ELR (cell line): ENCODE measurements around the gene ADPGK.
"Not testable (repeated sequence)": the region's sequence is repeated elsewhere in the genome, so short reads cannot be mapped to it uniquely, and the experiment has no call there.

Experiments used
- DNase-seq: peaks from one replicate; pipeline ENCODE4 v3.0.0-alpha.2; 2015; ENCODE audit warnings: low read depth

Gene ADPGK

DNA sequence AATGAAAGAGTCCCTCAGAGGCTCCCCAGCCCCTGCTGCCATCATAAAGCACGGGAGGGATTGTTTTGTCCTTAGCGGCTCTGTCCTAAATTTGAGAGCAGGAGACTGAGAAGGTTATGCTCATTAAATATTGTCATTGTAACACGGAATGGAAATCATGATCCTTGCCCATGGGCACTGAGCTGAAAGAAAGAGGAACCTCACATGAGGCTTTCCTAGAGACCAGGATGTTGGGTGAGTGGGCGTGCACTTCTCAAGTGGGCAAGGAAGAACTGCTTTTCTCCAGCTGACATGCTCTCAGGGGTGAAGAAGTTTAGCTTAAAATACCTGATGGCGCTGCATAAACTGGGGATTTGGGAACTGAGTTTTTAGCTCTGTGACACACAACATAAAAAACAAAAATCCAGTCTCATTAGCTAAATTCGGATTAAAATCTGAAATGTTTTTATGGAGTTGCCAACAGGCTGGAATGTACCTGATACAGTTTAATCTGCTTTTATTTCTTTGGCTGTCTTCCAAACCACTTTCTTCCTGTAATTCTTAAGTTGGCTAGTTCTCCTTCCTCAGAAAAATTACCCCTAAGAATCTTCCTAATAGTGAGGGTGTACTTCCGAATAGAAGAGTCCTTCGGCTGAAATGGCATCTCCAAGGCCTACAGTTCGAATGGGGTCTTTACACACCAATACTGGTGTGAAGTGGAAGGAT, 31.7 kb downstream of the ADPGK start:
- DNase-seq, result no peak

DNA sequence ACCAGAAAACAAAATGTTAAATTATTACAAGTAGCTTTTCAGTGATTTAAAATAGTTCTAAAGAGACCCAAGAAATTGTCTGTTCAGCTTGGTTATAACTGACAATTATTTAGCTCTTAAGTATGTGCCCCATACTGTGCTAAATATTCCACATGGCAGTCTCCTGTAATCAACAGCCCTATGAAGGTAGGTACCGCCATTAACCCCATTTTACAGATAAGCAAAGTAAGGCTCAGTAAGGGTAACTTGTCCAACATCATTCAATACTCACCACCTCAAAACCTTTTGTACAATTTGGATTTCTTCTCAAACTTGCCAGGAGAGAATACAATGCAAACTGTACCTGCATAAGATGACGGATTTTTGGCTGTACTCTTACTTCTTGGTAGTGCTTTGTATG, 33.9 kb downstream of the ADPGK start:
- no peak for DNase-seq

DNA sequence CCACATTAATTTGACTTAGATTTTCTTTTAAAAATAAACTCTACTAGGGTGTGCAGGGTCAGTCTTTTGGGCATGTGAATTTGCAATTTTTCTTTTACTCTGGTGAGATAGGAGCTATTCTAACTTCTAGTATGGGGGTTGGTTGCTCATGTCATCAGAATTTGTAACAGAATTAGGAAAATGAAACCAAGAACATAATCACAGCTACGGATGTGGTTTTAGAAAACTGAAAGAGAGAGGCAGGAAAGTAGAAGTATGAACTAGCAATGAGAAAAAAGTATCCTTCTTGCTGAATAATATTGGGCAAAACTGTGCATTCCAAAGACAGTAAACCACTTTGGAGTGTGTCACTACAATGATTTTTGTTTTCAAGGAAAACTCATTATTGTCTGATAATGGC, 43.3 kb downstream of the ADPGK start:
- DNase-seq, result no peak

DNA sequence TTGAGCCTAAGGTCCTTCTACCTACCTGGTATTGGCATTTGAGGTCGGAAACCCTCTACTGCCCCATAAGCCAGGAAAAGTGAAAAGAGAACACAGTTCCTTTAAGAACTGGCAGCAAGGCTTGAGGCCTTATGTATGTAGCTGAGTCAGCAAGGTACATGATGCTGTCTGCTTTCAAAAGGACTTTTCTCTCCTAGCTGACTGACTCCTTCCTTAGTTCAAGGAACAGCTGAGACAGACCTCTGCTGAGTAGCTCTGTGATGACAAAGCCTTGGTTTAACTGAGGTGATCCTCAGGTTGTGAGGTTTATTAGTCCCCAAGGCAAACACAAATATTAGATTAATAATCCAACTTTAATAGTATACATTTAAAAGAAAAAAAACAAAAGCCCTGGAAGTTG, 45.8 kb downstream of the ADPGK start:
- DNase-seq, result no peak

DNA sequence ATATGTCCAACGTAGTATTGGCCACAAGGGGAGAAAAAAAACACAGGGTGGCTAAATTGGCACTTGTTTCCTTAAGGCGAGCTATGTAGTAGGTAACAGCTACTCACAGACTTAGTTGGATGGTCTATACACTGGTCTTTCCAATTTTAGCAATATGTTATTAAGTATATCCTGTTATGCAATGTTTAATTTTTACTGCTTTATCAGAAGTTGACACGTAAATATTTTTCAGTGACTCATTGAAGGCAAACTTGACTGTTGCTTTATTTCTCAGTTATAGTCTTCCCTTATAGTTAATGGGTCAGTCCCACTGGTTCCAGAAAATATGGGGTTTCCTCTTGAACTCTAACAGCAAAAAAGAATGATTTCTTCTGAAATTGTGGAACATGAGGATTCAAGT, 46.5 kb downstream of the ADPGK start:
- DNase-seq, result no peak

DNA sequence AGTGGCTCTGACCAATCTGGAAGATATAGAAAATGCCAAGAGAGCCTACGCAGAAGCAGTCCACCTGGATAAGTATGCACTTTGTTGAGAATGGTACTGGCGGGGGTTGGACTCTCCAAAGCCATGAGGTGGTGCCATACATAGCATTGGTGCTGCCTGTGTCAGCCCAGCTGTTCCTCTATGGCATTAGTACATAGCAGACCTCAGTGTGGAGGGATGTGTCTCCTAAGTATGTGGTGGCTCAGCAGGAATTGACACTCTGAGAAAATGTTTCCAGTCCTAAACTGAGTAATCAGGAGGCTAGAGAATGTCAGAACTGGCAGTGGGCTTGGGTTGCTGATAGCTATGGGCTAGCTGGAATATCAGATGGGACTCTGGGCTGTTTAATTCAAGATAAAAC, 48.4 kb downstream of the ADPGK start:
- no peak for DNase-seq

DNA sequence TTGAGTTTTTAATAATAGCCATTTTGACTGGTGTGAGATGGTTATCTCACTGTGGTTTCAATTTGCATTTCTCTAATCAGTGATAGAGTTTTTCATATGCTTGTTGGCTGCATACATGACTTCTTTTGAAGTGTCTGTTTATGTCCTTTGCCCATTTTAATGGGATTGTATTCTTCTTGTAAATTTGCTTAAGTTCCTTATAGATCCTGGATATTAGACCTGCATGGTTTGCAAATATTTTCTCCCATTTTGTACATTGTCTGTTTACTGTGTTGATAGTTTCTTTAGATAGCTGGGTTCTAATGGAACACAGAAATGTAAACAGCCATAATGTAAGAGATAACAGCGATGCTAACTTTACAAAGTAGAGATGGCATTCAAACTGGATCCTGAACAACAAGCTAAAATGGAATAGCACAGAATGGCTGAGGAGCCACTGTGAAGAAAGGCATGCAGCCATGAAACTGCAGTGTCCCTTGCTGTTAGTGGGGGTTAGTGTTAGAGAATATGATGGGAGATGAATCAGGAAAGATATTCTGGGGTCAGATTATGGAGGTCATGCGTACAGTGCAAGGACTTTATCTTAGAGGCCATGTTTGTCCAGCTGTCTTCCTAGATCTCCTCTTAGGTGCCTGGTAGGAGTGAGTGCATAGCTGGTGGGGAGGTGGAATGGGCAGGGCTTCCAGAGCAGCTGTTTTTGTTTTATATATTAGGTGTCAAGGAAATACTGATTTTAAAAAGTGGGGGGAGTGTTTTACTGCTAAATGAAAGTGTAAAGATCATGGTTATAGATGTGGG, 49.4 kb downstream of the ADPGK start:
- DNase-seq, result no peak

DNA sequence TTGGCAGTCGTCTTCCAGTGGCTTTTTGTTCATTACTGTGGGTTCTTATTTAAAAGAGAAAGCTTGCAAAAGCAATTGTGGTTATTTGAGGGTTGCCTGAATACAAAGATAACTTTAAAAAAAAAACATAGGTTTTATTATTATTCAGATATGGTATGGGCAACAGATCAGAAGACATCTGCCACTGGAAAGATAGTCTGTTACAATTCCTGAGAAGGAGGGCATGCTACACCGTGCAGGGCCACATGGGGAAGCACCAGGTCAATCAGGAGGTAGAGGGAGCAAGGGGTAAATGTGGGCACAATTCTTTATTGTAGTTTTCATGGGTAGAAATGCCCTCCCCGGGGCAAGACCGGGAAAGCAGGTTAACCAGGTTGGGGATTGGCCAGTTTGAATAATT, 51.0 kb downstream of the ADPGK start:
- no peak for DNase-seq

DNA sequence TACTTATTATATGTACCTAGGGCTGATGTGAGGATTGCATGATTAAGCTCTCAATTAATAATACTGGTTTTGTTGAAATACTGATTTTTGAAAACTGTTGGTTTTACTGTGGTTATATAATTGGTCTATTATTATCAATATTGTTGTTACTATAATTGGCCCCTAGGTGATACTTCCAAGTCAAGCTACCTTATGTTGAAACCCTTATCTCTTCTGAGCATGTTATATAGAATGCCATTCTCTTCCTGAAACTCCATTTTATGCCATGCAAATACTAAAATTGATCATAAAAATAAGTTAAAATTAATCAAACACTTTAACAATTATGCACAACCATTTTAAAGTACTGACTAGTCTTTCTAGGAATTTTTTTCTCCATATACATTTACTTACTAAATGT, 51.5 kb downstream of the ADPGK start:
- no peak for DNase-seq

DNA sequence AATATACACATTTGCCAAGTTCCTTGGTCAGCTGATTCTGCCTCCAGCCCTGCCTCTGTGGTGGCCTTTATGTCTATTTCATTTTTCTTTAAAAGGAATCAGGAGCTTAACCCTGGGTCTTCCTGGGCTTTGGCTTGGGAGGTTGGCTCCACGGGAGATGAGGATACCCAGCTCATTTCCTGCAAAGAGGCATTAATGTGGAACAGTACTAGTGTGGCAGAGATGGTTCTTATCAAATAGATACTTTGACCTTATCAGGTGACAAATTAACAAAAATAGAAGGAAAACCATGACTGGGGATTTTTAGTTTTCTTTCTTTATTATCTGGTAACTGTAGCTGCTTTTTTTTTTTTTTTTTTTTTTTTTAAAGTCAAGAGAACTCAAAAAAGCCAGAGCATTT, 54.7 kb downstream of the ADPGK start:
- DNase-seq, result no peak

DNA sequence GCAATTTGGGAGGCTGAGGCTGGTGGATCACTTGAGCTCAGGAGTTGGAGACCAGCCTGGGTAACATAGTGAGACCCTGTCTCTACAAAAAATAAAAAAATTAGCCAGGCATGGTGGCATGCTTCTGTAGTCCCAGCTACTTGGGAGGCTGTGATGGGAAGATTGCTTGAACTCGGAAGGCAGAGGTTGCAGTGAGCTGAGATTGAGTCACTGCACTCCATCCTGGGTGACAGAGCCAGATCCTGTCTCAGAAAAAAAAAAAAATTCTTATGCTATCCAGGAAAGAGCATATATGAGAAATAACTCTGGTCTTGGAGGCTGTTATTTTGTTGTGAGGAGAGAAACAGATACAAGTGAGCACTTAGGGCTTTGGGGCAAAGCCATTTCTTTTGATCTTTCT, 55.3 kb downstream of the ADPGK start:
- peak; percentile 61 for DNase-seq

DNA sequence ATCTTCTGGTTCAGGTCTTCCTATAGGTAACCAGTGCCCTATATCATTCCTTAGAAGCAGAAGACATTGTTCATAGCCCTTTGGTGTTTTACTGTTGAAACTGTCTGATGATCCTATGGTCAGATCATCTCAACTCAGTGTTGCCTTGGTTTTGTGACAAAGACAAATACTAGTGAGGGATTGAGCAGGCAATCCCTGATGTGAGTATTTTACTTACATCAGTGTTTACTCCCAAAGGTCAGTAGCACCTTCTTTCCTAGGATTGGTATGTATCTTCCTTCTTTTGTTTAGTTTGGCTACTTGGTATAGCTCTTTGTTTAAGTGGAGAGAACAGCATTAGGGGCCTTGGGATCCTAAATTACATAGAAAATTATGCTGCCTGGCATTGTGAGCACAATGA, 56.4 kb downstream of the ADPGK start:
- no peak for DNase-seq

DNA sequence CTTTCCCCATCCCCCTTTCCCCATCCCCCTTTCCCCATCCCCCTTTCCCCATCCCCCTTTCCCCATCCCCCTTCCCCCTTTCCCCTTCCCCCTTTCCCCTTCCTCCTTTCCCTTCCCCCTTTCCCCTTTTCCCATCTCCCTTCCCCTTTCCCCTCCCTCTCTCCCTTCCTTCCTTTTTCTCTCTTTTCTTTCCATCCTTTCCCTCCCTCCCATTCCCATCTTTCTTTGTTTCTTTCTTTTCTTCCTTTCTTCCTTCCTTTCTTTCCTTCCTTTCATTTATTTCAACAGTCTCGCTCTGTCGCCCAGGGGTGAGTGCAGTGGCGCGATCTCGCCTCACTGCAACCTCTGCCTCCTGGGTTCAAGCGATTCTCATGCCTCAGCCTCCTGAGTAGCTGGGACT, 57.7 kb downstream of the ADPGK start:
- DNase-seq, result not testable (repeated sequence)

DNA sequence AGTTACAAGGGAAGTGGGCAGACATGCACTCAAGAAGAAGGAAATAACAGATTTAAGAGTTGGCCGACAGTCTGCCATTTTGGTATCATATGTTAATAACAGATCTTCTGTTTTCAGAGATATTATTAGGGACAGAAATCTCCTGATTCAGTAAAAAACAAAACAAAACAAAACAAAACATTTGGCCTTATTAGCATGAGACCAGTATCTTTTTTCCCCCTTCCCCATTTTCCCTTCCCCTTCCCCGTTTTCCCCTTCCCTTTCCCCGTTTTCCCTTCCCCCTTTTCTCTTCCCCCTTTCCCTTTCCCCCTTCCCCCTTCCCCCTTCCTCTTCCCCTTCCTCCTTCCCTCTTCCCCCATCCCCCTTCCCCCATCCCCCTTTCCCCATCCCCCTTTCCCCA, 58.1 kb downstream of the ADPGK start:
- DNase-seq, result no peak

DNA sequence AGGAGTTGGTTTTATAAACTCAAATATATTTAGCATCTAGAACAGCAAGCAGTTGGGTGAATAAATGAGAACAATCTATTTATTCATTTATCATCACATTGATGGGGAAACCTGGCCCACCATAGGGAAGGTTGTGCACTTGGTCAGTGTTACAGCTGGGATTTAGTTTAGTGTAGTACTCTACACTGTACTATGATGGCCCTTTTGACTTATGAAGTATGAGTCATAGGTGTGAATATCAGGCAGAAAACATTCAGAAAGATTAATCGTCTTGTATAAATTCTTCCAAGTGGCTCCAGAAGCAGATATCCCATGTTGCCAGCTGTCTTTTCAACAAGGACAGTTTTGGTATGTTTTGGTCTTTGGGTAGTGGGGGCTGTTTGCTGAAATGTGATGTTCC, 59.5 kb downstream of the ADPGK start:
- peak; percentile 21 for DNase-seq

DNA sequence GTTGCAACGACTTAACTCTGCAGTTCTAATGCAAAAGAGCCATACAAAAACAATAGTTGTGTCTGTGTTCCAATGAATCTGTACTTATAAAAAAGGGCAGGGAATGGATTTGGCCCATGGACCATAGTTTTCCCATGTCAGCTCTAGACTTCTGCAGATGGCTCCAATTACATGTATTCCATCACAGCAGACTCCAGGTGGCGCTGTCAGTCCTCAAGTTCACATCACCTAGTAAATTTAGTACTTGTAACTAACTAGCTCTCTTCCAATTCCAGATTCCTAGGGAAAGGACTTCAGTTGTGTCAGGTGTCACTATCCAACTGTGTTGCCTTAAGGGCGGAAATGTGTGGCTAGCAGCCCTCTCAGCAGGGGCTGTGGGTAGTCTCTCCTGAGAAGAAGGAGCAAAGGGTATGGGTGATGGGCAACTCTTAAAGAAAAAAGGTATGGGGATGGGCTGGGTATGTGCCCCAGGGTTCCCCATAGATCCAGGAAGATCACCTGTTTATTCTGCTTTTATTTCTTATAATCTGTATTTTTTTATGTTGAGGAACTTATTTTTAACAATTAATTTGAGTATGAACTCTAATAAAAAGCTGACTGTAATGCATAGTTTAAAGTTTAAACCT, 61.4 kb downstream of the ADPGK start:
- DNase-seq, result peak; percentile 73

DNA sequence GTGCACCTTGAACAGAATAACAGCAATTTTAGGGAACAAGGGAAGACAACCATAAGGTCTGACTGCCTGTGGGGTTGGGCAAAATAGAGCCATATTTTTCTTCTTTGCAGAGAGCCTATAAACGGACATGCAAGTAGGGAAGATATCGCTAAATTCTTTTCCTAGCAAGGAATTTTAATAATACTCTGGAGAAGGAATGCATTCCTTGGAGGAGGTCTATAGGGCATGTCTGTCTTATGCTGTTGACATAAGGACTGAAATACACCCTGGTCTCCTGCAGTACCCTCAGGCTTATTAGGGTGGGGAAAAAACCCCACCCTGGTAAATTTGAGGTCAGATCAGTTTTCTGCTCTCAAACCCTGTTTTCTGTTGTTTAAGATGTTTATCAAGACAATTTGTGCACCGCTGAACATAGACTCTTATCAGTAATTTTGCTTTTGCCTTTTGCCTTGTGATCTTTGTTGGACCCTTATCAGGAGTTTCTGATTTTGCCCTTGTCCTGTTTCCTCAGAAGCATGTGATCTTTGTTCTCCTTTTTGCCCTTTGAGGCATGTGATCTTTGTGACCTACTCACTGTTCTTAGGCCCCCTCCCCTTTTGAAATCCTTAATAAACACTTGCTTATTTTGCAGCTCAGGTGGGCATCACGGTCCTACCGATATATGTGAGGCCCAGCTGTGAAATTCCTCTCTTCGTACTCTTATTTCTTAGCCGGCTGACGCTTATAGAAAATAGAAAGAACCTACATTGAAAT, 74.8 kb downstream of the ADPGK start:
- DNase-seq, result not testable (repeated sequence)

DNA sequence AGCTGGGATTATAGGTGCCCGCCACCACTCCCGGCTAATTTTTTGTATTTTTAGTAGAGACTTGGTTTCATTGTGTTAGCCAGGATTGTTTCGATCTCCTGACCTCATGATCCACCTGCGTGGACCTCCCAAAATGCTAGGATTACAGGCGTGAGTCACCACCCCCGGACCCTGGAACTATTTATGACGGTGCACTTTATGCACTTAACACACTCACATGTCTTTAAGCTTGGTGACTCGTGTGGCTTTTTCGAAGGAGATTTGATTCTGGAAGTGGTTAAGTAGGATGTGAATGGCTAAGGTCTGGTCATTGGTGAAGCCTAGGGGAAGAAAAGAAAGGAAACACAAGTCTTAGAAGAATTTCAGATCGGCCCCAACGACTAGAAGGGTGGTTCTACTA, 77.3 kb downstream of the ADPGK start:
- DNase-seq, result peak; percentile 60
